ENCODE results near the gene AIG1. TPM values are rescaled to one million over a fixed set of nuclear protein-coding genes. Genes with fewer than 3 reads are reported as not detected.

The AIG1 gene
- total RNA-seq, 1 donor from 2014 or later: 2.6 TPM

DNA sequence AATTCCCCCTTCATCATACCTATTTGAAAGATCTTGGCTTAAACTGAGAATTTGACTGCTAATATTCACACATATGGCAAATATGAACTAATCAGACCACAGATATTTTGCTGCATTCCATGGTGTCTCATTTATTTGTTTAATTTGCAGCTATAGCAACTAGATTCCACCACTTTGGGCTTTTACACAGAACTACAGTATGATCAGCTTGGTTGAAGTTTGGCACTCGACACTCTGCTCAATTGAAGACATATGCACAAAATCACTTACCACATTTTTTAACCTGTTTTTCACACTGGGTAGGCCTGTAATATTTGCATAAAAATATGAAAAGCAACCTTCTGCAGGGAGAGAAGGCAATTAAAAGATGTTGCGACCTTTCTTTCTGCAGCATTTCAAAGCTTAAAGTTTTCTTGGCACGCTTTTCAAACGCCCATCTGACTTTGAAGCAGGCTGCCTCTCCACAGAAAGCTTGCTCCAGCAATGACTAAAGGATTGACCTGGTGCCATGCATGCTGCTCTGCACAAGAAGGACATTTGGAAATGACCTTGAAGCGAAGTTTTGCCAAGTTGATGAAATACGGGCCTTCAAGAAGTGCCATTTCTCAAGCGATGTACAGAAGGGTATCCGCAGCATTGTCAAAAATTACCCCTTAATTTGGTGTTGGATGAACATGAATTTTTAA lies 126.7 kb downstream of the AIG1 start:
- no peak for DNase-seq (ENCODE audit: low spot score)
- Mint-ChIP-seq H3K4me3 (no peak overlapping the region), H3K36me3 (ENCODE audit: low read depth) (no peaks in the 10 kb centered on the region), H3K27me3 (ENCODE audit: insufficient read depth) (no peaks in the 10 kb centered on the region), H3K4me1 (ENCODE audit: low read depth) (no peaks in the 10 kb centered on the region), H3K9me3 (no peaks in the 10 kb centered on the region), H3K27ac (no peak overlapping the region)
- intact Hi-C loops (cut with micrococcal nuclease): no loop called here

DNA sequence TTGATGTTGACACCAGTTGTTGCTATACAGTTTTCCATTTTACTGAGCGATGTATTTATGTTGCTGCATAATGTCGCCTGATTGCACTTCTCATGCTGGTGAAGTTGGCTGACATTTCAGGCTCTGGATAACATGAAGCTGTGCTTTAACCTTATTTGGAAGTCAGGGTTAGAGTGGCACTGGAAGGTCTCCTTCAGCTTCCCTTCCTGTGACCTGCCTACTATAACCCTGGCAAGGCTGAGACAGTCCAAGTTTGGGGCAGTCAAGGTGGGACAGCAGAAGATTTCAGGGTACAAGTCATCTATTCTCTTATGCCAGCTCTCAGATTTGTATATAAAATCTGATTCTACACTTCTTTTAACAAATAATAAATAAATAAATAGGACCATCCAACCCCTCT lies 127.6 kb downstream of the AIG1 start:
- no peak overlapping the region for H3K27ac Mint-ChIP-seq
- H3K9me3 Mint-ChIP-seq: no peaks in the 10 kb centered on the region
- no peaks in the 10 kb centered on the region for H3K4me1 Mint-ChIP-seq (ENCODE audit: low read depth)
- DNase-seq (ENCODE audit: low spot score): no peak
- H3K4me3 Mint-ChIP-seq: no peak overlapping the region
- no peaks in the 10 kb centered on the region for H3K36me3 Mint-ChIP-seq (ENCODE audit: low read depth)
- intact Hi-C loops (cut with micrococcal nuclease): no loop called here
- no peaks in the 10 kb centered on the region for H3K27me3 Mint-ChIP-seq (ENCODE audit: insufficient read depth)

DNA sequence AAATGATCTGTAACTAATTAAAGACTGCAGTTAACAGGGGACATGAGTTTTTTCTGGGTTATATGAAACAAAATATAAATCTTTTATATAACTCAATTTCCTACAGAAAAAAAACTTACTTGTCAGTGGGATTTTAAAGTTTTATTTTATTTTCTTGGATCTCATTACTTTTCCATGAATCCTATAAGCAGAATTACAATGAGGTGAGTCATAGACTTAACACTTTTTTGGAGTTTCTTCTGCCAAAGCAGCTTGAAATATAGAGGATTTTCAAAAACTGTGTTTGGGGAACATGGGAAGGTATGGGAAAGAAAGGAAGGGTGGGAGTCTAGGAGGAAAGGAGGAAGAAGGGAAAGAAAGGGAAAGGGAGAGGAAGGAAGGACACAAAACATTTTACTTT lies 130.7 kb downstream of the AIG1 start:
- Mint-ChIP-seq H3K9me3 (no peaks in the 10 kb centered on the region), H3K4me3 (no peak overlapping the region), H3K27me3 (ENCODE audit: insufficient read depth) (no peaks in the 10 kb centered on the region), H3K4me1 (ENCODE audit: low read depth) (no peaks in the 10 kb centered on the region), H3K27ac (no peak overlapping the region), H3K36me3 (ENCODE audit: low read depth) (no peaks in the 10 kb centered on the region)
- no peak for DNase-seq (ENCODE audit: low spot score)
- intact Hi-C loops (cut with micrococcal nuclease): no loop called here

DNA sequence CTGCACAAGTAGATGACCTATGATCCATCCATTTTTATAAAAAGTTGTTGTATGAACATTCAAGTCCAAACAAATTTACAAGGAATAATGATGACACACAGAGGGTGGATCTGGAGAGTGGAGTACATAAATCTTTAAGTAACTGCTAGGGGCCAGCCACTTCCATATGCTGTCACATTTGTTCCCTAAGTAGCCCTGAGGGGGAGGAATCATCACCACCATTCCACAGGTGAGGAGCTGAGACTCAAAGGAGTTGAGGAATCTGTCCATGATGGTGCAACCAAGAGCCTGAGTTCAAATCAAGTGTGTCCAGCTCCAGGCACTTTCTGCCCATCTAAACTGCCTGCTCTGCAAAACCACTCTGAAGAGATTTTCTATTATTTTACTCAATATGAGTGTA lies 132.1 kb downstream of the AIG1 start:
- H3K4me3 Mint-ChIP-seq: no peak overlapping the region
- H3K9me3 Mint-ChIP-seq: no peaks in the 10 kb centered on the region
- H3K27ac Mint-ChIP-seq: no peak overlapping the region
- no peak for DNase-seq (ENCODE audit: low spot score)
- H3K4me1 Mint-ChIP-seq (ENCODE audit: low read depth): no peaks in the 10 kb centered on the region
- intact Hi-C loops (cut with micrococcal nuclease): no loop called here
- H3K36me3 Mint-ChIP-seq (ENCODE audit: low read depth): no peaks in the 10 kb centered on the region
- no peaks in the 10 kb centered on the region for H3K27me3 Mint-ChIP-seq (ENCODE audit: insufficient read depth)

DNA sequence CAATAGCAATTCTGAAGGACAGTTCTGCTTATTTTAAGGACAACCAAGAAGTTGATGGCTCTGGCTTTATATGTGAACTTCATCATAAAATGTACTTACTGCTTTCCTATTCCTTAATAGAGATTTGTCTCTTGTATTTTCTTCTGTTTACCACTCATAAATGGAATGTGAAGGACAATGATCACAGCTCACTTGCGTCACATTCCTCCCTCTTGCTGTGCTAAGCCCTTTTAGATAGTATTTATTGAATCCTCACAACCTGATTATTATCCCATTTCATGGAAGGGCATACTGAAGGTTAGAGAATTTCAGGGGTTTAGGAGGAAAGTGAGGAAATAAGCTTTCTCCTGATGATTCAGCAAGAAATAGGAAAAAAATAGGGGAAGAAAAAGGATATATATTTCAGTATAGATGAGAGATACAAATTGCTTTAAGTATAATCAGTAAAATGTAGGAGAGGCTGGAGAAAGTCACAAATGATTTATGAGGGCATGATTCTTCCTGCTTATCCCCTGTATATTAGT lies 132.9 kb downstream of the AIG1 start:
- Mint-ChIP-seq H3K27me3 (ENCODE audit: insufficient read depth) (no peaks in the 10 kb centered on the region), H3K4me3 (no peak overlapping the region), H3K36me3 (ENCODE audit: low read depth) (no peaks in the 10 kb centered on the region), H3K9me3 (no peaks in the 10 kb centered on the region), H3K4me1 (ENCODE audit: low read depth) (no peaks in the 10 kb centered on the region), H3K27ac (no peak overlapping the region)
- no peak for DNase-seq (ENCODE audit: low spot score)
- intact Hi-C loops (cut with micrococcal nuclease): no loop called here

DNA sequence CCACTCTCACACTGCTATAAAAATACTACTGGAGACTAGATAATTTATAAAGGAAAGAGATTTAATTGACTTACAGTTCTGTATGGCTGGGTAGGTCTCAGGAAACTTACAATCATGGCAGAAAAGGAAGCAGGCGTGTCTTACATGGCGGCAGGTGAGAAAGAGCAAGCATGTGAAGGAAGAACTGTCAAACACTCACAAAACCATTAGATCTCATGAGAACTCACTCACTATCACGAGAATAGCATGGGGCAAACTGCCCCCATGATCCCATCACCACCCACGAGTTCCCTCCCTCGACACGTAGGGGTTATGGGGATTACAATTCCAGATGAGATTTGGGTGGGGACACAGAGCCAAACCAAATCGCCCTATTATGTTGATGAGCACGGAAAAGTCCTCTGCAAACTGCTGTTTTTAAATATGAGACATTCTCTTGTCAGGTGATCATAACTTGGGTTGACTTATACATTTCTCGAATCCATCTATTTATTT lies 133.5 kb downstream of the AIG1 start:
- Mint-ChIP-seq H3K4me1 (ENCODE audit: low read depth) (no peaks in the 10 kb centered on the region), H3K27me3 (ENCODE audit: insufficient read depth) (no peaks in the 10 kb centered on the region), H3K9me3 (no peaks in the 10 kb centered on the region), H3K27ac (no peak overlapping the region), H3K36me3 (ENCODE audit: low read depth) (no peaks in the 10 kb centered on the region), H3K4me3 (no peak overlapping the region)
- DNase-seq (ENCODE audit: low spot score): no peak
- intact Hi-C loops (cut with micrococcal nuclease): no loop called here

DNA sequence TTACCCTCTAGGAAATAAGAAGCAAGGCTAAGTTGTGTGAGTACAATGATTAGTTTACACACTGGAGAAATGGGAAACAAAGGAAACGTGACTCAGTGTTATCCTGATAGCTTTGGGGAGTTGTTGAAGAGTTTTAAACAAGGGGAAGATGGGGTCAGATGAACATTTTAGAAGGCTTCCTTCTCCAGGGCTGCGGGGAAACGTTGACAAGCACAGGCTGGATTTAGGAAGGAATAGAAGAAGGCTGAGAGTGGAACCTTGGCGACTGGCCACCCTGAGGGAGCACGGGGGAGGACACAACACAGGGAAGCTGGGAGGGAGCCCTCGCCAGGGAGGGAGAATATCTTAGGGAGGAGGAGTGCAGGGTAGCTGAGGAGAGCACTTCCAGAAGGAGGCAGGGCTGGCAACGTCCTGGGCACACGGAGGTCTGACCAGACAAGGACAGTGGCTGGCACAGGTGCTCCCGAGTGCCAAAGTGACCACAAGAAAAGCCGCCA lies 134.7 kb downstream of the AIG1 start:
- intact Hi-C loops (cut with micrococcal nuclease): no loop called here
- no peak overlapping the region for H3K4me3 Mint-ChIP-seq
- no peak for DNase-seq (ENCODE audit: low spot score)
- H3K4me1 Mint-ChIP-seq (ENCODE audit: low read depth): no peaks in the 10 kb centered on the region
- no peaks in the 10 kb centered on the region for H3K27me3 Mint-ChIP-seq (ENCODE audit: insufficient read depth)
- no peaks in the 10 kb centered on the region for H3K36me3 Mint-ChIP-seq (ENCODE audit: low read depth)
- H3K9me3 Mint-ChIP-seq: no peaks in the 10 kb centered on the region
- H3K27ac Mint-ChIP-seq: no peak overlapping the region

DNA sequence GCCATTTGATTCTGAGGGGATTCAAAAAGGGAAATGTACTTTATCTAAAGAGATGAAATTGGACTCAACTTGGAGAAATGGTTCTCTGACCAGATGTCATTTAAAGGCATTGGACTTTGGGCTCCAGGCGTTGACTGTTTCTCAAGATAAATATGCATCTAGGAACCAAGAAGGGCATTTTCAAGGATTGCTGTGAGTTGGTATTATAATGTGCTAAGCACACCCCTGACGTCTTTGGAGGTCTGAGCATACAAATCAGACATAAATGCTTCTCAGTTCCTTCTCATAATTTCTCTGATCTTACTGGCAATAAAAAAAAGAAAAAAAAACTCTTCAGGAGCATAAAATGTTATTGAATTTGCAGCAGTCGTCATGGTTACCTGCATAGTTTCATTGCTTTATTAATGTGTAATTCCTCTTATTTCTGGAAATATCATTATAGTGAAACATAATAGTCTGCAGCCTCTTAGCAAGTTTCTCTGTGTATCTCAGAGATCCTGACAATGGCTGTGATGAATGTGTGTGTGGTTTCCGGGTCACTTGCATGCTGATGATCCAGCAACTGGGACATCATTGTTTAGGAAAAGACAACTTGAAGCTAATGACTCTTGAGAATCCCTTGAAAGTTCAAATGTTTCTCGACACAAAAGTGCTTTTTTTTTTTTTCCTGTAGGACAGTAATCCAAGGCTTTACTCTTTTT lies 136.0 kb downstream of the AIG1 start:
- no peak overlapping the region for H3K27ac Mint-ChIP-seq
- peaks cover 4% of the 10 kb centered on the region for H3K9me3 Mint-ChIP-seq
- H3K4me1 Mint-ChIP-seq (ENCODE audit: low read depth): no peaks in the 10 kb centered on the region
- H3K4me3 Mint-ChIP-seq: no peak overlapping the region
- DNase-seq (ENCODE audit: low spot score): no peak
- intact Hi-C loops (cut with micrococcal nuclease): no loop called here
- no peaks in the 10 kb centered on the region for H3K36me3 Mint-ChIP-seq (ENCODE audit: low read depth)
- H3K27me3 Mint-ChIP-seq (ENCODE audit: insufficient read depth): no peaks in the 10 kb centered on the region

DNA sequence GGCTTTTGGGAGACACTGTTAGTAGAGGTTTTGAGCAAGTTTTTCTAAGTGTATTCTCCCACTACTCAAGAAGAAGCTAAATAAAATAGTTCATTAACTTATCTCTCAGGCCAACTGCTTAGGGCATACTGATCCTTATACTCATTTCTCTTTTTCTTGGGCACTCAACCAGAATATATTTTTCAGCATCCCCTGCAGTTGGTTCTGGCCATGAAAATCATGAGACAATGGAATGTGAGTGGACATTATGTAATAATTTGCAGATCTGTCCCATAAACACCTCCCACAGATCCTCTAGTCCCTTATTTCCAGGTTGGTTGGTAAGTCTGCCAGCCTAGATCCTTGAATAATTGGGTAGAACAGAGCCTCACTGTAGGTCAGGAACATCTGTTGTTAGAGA lies 136.7 kb downstream of the AIG1 start:
- intact Hi-C loops (cut with micrococcal nuclease): no loop called here
- no peak for DNase-seq (ENCODE audit: low spot score)
- Mint-ChIP-seq H3K9me3 (peaks cover 4% of the 10 kb centered on the region), H3K36me3 (ENCODE audit: low read depth) (no peaks in the 10 kb centered on the region), H3K4me1 (ENCODE audit: low read depth) (no peaks in the 10 kb centered on the region), H3K4me3 (no peak overlapping the region), H3K27me3 (ENCODE audit: insufficient read depth) (no peaks in the 10 kb centered on the region), H3K27ac (no peak overlapping the region)

DNA sequence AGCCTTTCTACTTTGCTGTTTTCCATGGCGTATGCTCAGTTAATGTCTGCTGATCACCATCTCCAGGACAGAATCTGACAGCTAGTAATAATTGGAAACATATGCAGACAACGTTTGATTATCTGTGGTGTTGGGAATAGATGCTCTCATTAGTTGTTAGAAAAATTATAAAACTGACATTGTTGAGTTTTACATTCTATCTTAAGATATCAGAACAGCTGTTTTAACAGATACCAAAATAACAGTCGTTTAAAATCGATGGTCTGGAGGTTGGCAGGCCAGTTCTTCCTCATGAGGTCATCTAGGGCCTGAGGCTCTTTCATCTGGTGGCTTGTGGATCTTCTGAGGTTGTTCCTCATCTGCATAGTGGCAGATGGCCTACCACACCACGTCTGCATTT lies 137.6 kb downstream of the AIG1 start:
- peaks cover 5% of the 10 kb centered on the region for H3K9me3 Mint-ChIP-seq
- no peaks in the 10 kb centered on the region for H3K27me3 Mint-ChIP-seq (ENCODE audit: insufficient read depth)
- H3K4me3 Mint-ChIP-seq: no peak overlapping the region
- intact Hi-C loops (cut with micrococcal nuclease): no loop called here
- H3K4me1 Mint-ChIP-seq (ENCODE audit: low read depth): no peaks in the 10 kb centered on the region
- no peak overlapping the region for H3K27ac Mint-ChIP-seq
- H3K36me3 Mint-ChIP-seq (ENCODE audit: low read depth): no peaks in the 10 kb centered on the region
- DNase-seq (ENCODE audit: low spot score): no peak

DNA sequence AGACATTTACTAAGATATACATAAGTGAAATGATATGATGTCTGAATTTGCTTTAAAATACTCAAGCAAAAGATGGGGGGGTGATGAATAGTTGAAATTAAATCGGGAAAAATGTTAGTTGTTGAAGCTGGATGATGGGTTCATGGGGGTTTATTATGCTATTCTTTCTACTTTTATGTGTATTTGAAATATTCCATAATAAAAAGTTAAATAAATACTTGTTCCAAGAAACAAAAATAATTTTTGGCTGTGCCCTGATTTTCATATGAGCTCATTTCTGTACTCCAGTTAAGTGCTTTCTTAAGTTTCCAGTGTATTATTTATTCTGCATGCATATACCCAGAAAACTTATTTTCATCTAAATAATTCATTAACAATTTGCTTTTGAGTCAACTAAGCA lies 138.6 kb downstream of the AIG1 start:
- intact Hi-C loops (cut with micrococcal nuclease): no loop called here
- Mint-ChIP-seq H3K4me1 (ENCODE audit: low read depth) (no peaks in the 10 kb centered on the region), H3K9me3 (peaks cover 12% of the 10 kb centered on the region), H3K4me3 (no peak overlapping the region), H3K36me3 (ENCODE audit: low read depth) (no peaks in the 10 kb centered on the region), H3K27ac (no peak overlapping the region), H3K27me3 (ENCODE audit: insufficient read depth) (no peaks in the 10 kb centered on the region)
- no peak for DNase-seq (ENCODE audit: low spot score)

DNA sequence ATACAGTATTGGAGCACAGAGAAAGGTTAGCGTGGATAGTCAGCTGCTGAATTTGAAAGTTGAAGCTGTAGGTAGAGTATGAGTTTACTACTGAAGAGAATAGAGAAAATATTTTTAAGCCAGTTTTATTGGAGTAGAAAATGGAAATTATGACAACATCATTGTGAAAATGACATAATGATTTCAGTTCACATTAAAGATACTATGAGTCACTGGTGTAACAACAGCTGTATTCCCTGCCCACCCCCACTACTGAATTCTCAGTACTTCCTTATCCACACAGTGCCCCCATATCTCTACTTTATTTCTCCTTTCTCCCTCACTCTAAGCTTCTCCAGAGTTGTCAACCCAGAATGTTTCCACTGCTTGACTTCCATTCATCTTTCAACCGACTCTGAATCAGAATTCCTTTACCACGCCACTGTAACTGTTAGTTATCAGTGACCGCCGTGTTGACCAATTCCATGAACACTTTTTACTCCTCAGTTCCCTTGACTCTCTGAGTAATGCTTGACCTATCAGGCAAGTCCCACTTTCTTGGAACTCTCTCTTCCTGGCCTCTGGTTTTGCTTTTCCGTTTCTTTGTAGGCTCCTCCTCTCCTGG lies 139.6 kb downstream of the AIG1 start:
- no peaks in the 10 kb centered on the region for H3K4me1 Mint-ChIP-seq (ENCODE audit: low read depth)
- peaks cover 12% of the 10 kb centered on the region for H3K9me3 Mint-ChIP-seq
- H3K27ac Mint-ChIP-seq: no peak overlapping the region
- H3K4me3 Mint-ChIP-seq: no peak overlapping the region
- H3K36me3 Mint-ChIP-seq (ENCODE audit: low read depth): no peaks in the 10 kb centered on the region
- no peaks in the 10 kb centered on the region for H3K27me3 Mint-ChIP-seq (ENCODE audit: insufficient read depth)
- DNase-seq (ENCODE audit: low spot score): no peak
- intact Hi-C loops (cut with micrococcal nuclease): no loop called here

DNA sequence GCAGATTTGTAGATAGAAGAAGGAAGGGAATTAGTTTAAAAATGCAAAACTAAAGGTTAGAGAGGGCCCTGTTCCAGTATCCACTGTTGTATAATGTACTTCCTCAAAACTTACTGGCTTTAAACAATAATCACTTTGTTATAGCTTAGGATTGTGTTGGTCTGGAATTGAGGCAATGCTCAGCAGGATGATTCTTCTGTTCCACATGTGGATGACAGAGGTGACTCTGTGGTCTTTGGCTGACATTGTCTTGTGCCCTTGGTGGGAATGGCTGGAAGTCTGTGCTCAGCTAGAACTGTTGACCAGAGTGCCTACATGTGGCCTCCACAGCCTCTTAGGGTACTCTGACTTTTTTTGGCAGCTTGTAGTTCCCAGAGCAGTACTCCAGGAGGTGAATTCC lies 143.4 kb downstream of the AIG1 start:
- intact Hi-C loops (cut with micrococcal nuclease): no loop called here
- no peak for DNase-seq (ENCODE audit: low spot score)
- Mint-ChIP-seq H3K4me1 (ENCODE audit: low read depth) (no peaks in the 10 kb centered on the region), H3K27ac (no peak overlapping the region), H3K27me3 (ENCODE audit: insufficient read depth) (no peaks in the 10 kb centered on the region), H3K4me3 (no peak overlapping the region), H3K9me3 (peaks cover 12% of the 10 kb centered on the region), H3K36me3 (ENCODE audit: low read depth) (no peaks in the 10 kb centered on the region)
